ENCODE results near the gene OR7G1. TPM values are rescaled to one million over a fixed set of nuclear protein-coding genes. Genes with fewer than 3 reads are reported as not detected.

OR7G1 gene
- polyA plus RNA-seq, 2 of the 4 experiments (the other 2 are of a cell fraction), result not detected

- Histone ChIP-seq H3K9me3 (peaks cover 92% of the 10 kb centered on the region), H3K27ac (no peak overlapping the region), H3K4me3 (no peak overlapping the region), H3K4me2 (no peak overlapping the region), H3K4me1 (no peaks in the 10 kb centered on the region)
- DNase-seq (ENCODE audit: low read depth in 1 of 2, low spot score in 1 of 2) (no peak), ATAC-seq (no peak), FAIRE-seq (no peak)
- CTCF ChIA-PET, result no interaction called here
- WGBS (ENCODE audit: missing lambda C conversion rate), result 84% methylated on average over 1 of the region's 1 CpG
- POLR2A ChIA-PET, result no interaction called here
- TF ChIP-seq ZSCAN20 (CRISPR knock-in tag; IDR thresholded peaks at IDR 0.05) (no peak), PBX3 (IDR thresholded peaks at IDR 0.05) (no peak), PHF8 (IDR thresholded peaks at IDR 0.05; ENCODE audit: borderline replicate concordance, low read depth) (no peak), BCL3 (IDR thresholded peaks at IDR 0.05) (no peak), RCOR1 (IDR thresholded peaks at IDR 0.05; ENCODE audit: low read depth, low read length) (no peak), GATA3 (IDR thresholded peaks at IDR 0.05; ENCODE audit: borderline replicate concordance) (no peak), SREBF2 (IDR thresholded peaks at IDR 0.05) (no peak), CHD4 (IDR thresholded peaks at IDR 0.05; ENCODE audit: borderline replicate concordance) (no peak), JUN (IDR thresholded peaks at IDR 0.05) (no peak), RNF2 (IDR thresholded peaks at IDR 0.05; ENCODE audit: borderline replicate concordance, low read depth) (no peak), TP53 (CRISPR knock-in tag; IDR thresholded peaks at IDR 0.05) (no peak), HES2 (IDR thresholded peaks at IDR 0.05) (no peak), HEYL (CRISPR knock-in tag; IDR thresholded peaks at IDR 0.05) (no peak), FOSL2 (IDR thresholded peaks at IDR 0.05) (no peak), FOSL2 (CRISPR knock-in tag; IDR thresholded peaks at IDR 0.05) (no peak), HDAC2 (IDR thresholded peaks at IDR 0.05) (no peak), HOXB5 (CRISPR knock-in tag; IDR thresholded peaks at IDR 0.05) (no peak), RARB (CRISPR knock-in tag; IDR thresholded peaks at IDR 0.05) (no peak), FOSB (CRISPR knock-in tag; IDR thresholded peaks at IDR 0.05) (no peak), RAD21 (conservative IDR thresholded peaks at IDR 0.05 in 1 of 2, IDR thresholded peaks at IDR 0.05 in 1 of 2) (no peak)
These were observed 40.7 kb upstream of the OR7G1 start for GRCh38 chr19:9156304-9156703.

GRCh38 chr19:9155591-9155990 lies 40.0 kb upstream of the OR7G1 start:
- POLR2A ChIA-PET, result no interaction called here
- peaks cover 92% of the 10 kb centered on the region for H3K9me3 ChIP-seq
- TF ChIP-seq MAZ (IDR thresholded peaks at IDR 0.05; ENCODE audit: borderline replicate concordance, low read depth, low read length) (no peak), FOSL2 (IDR thresholded peaks at IDR 0.05) (no peak), FOSL2 (CRISPR knock-in tag; IDR thresholded peaks at IDR 0.05) (no peak), RCOR1 (IDR thresholded peaks at IDR 0.05; ENCODE audit: low read depth, low read length) (no peak), GATA3 (IDR thresholded peaks at IDR 0.05; ENCODE audit: borderline replicate concordance) (no peak), BHLHE40 (IDR thresholded peaks at IDR 0.05; ENCODE audit: low read depth, low read length) (no peak), ZNF302 (CRISPR knock-in tag; IDR thresholded peaks at IDR 0.05) (no peak), CBX8 (IDR thresholded peaks at IDR 0.05) (no peak), FOSB (CRISPR knock-in tag; IDR thresholded peaks at IDR 0.05) (no peak), EHMT2 (IDR thresholded peaks at IDR 0.05; ENCODE audit: low read depth) (no peak), HES2 (IDR thresholded peaks at IDR 0.05) (no peak), E2F6 (IDR thresholded peaks at IDR 0.05; ENCODE audit: borderline replicate concordance, low read depth) (no peak), HOXA7 (CRISPR knock-in tag; IDR thresholded peaks at IDR 0.05) (no peak), MYC (IDR thresholded peaks at IDR 0.05; ENCODE audit: borderline replicate concordance, low read length) (no peak)

More at GRCh38 chr19:9155591-9155990, 40.0 kb upstream of the OR7G1 start:
- no peak overlapping the region for H3K4me2 ChIP-seq
- 94% methylated on average over 4 of the region's 4 CpGs for WGBS (ENCODE audit: missing lambda C conversion rate)
- H3K27ac ChIP-seq, result no peak overlapping the region
- ATAC-seq (no peak), FAIRE-seq (no peak), DNase-seq (ENCODE audit: low read depth in 1 of 2, low spot score in 1 of 2) (no peak)
- H3K4me3 ChIP-seq, result no peak overlapping the region
- no peaks in the 10 kb centered on the region for H3K4me1 ChIP-seq
- CTCF ChIA-PET, result no interaction called here

Measured in A549 (cell line).